Activated CD4-positive, alpha-beta T cell treated with anti-CD3 and anti-CD28 coated beads, Interleukin-2, amount 10 ng/mL, durations not matched to agents 7 days and 5 days (primary cell): ENCODE measurements around the gene MGP. TPM values are rescaled to one million over a fixed set of nuclear protein-coding genes. Genes with fewer than 3 reads are reported as not detected.

Source experiments
- CTCF ChIA-PET: fragments of 350-600 bp; sonication (Branson Sonifier 250); formaldehyde crosslinking; loops from one replicate; lab custom pipeline; 2021; ENCODE audit warnings: antibody characterized with exemption; lab: Charles Lee
- POLR2A ChIA-PET: fragments of 350-600 bp; sonication (Branson Sonifier 250); formaldehyde crosslinking; loops from one replicate; lab custom pipeline; 2021; ENCODE audit warnings: antibody characterized with exemption; lab: Charles Lee
- DNase-seq: peaks from one replicate; pipeline ENCODE4 v3.0.0-alpha.2; 2020
- H3K27ac Mint-ChIP-seq: one replicate; pipeline ENCODE4 v1.8.0; 2021; ENCODE audit warnings: mild to moderate bottlenecking, moderate library complexity, mixed read lengths
- H3K27me3 Mint-ChIP-seq: one replicate; pipeline ENCODE4 v1.8.0; 2021; ENCODE audit warnings: mixed read lengths
- H3K36me3 Mint-ChIP-seq: one replicate; pipeline ENCODE4 v1.8.0; 2021; ENCODE audit warnings: low read depth, mixed read lengths
- H3K4me1 Mint-ChIP-seq: one replicate; pipeline ENCODE4 v1.8.0; 2021; ENCODE audit warnings: mixed read lengths
- H3K4me3 Mint-ChIP-seq: one replicate; pipeline ENCODE4 v1.8.0; 2021; ENCODE audit warnings: mild to moderate bottlenecking, moderate library complexity, mixed read lengths
- H3K9me3 Mint-ChIP-seq: one replicate; pipeline ENCODE4 v1.8.0; 2021; ENCODE audit warnings: mixed read lengths
- total RNA-seq, 2 experiments: library from RNA; stranded (reverse); gene quantifications; one replicate each; pipeline ENCODE4 v1.2.3, GENCODE V29; 2021

MGP gene
- total RNA-seq, 2 experiments from 2014 or later, result 0.20 TPM; not detected in 1

GRCh38 chr12:14846042-14846587 is 39.5 kb downstream of the MGP start:
- no peaks in the 10 kb centered on the region for H3K36me3 Mint-ChIP-seq
- no peak overlapping the region for H3K27ac Mint-ChIP-seq
- DNase-seq, result no peak
- POLR2A ChIA-PET, result no interaction called here
- H3K4me3 Mint-ChIP-seq, result no peak overlapping the region
- no peaks in the 10 kb centered on the region for H3K9me3 Mint-ChIP-seq
- peaks cover 5% of the 10 kb centered on the region for H3K4me1 Mint-ChIP-seq
- CTCF ChIA-PET, result interaction anchor here (0.6 to 1.9 kb wide), 3 partner anchors 10 to 150 kb away, joined by 3 to 8 read pairs (median 4); no protein-coding TSS in a partner anchor
- peaks cover 3% of the 10 kb centered on the region for H3K27me3 Mint-ChIP-seq

DNA sequence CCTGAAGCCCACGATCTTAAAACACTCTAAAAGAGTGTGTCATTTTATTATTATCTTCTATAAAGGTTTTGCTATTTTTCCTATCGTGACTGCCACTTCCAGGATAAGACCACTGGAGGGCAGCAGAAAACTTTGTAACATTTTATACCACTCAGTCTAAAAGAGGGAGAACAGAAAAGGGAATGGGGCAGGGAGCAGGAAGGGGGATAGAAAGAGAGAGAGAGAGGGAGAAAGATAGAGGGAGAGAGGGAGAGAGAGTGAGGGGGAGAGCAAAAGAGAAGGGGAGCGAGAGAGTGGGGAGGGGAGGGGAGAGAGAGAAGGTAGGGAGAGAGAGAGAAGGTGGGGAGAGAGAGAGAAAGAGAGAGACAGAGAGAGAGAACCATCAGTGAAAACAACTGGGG is 40.3 kb downstream of the MGP start:
- peak; percentile 55 for DNase-seq
- ChIA-PET POLR2A (no interaction called here), CTCF (interaction anchor here (1.1 kb wide), 1 partner anchor 150 kb away, joined by 4 read pairs; no protein-coding TSS in a partner anchor)
- peaks cover 6% of the 10 kb centered on the region for H3K27me3 Mint-ChIP-seq
- no peaks in the 10 kb centered on the region for H3K9me3 Mint-ChIP-seq
- H3K36me3 Mint-ChIP-seq, result no peaks in the 10 kb centered on the region
- H3K4me1 Mint-ChIP-seq, result peaks cover 5% of the 10 kb centered on the region
- H3K27ac Mint-ChIP-seq, result no peak overlapping the region
- no peak overlapping the region for H3K4me3 Mint-ChIP-seq

GRCh38 chr12:14844401-14844800 is 41.3 kb downstream of the MGP start:
- Mint-ChIP-seq H3K4me1 (peaks cover 5% of the 10 kb centered on the region), H3K9me3 (no peaks in the 10 kb centered on the region), H3K4me3 (no peak overlapping the region), H3K27me3 (peaks cover 12% of the 10 kb centered on the region), H3K36me3 (no peaks in the 10 kb centered on the region), H3K27ac (no peak overlapping the region)
- ChIA-PET CTCF (interaction anchor here (0.6 kb wide), 1 partner anchor 14 kb away, joined by 3 read pairs; no protein-coding TSS in a partner anchor), POLR2A (no interaction called here)
- DNase-seq, result no peak

GRCh38 chr12:14843425-14843887 is 42.2 kb downstream of the MGP start, which contains the start of gene ART4:
TSS of gene ART4 (minus strand) at chr12:14843526. CDS start at chr12:14843113, 413 bp downstream.
- no peak within 1 kb of the TSS for H3K4me3 Mint-ChIP-seq
- no peaks in the 10 kb centered on the region for H3K9me3 Mint-ChIP-seq
- H3K36me3 Mint-ChIP-seq, result no peaks in the 10 kb centered on the region
- peaks cover 5% of the 10 kb centered on the region for H3K4me1 Mint-ChIP-seq
- POLR2A ChIA-PET, result no interaction called here
- no peak within 1 kb of the TSS for H3K27ac Mint-ChIP-seq
- CTCF ChIA-PET, result no interaction called here
- no peak for DNase-seq
- peaks cover 15% of the 10 kb centered on the region for H3K27me3 Mint-ChIP-seq

DNA sequence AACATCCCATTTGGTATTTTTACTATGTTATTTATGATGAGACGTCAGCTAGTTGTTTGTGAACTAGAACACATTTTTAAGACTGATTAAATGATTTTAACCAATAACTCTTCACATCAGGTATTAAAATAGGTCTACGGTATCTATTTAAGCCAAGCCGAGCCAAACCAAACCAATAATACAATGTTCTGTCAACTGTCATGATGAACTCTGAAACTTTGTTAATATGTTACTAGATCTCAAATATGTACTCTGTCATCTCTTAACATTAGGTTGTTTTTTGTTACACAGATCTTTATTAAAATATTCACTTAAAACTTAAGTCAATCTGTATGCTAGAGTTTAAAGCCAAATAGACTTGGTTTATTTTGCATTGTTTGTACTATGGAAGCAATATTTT is 43.3 kb downstream of the MGP start:
- Mint-ChIP-seq H3K4me3 (no peak overlapping the region), H3K36me3 (no peaks in the 10 kb centered on the region), H3K4me1 (peaks cover 5% of the 10 kb centered on the region), H3K9me3 (no peaks in the 10 kb centered on the region), H3K27me3 (peaks cover 16% of the 10 kb centered on the region), H3K27ac (no peak overlapping the region)
- ChIA-PET CTCF (no interaction called here), POLR2A (no interaction called here)
- DNase-seq, result no peak

GRCh38 chr12:14841761-14842160 is 43.9 kb downstream of the MGP start:
- ChIA-PET POLR2A (no interaction called here), CTCF (interaction anchor here (0.5 kb wide), 1 partner anchor 244 kb away, joined by 4 read pairs; no protein-coding TSS in a partner anchor)
- DNase-seq, result no peak
- H3K27ac Mint-ChIP-seq, result no peak overlapping the region
- H3K36me3 Mint-ChIP-seq, result no peaks in the 10 kb centered on the region
- H3K9me3 Mint-ChIP-seq, result no peaks in the 10 kb centered on the region
- H3K4me1 Mint-ChIP-seq, result peaks cover 5% of the 10 kb centered on the region
- H3K4me3 Mint-ChIP-seq, result no peak overlapping the region
- H3K27me3 Mint-ChIP-seq, result peaks cover 16% of the 10 kb centered on the region

GRCh38 chr12:14840616-14841015 is 45.0 kb downstream of the MGP start:
- peaks cover 16% of the 10 kb centered on the region for H3K27me3 Mint-ChIP-seq
- CTCF ChIA-PET, result interaction anchor here (0.7 kb wide), 1 partner anchor 155 kb away, joined by 4 read pairs; no protein-coding TSS in a partner anchor
- no peak overlapping the region for H3K4me3 Mint-ChIP-seq
- no peaks in the 10 kb centered on the region for H3K9me3 Mint-ChIP-seq
- H3K27ac Mint-ChIP-seq, result no peak overlapping the region
- H3K36me3 Mint-ChIP-seq, result no peaks in the 10 kb centered on the region
- POLR2A ChIA-PET, result interaction anchor here (0.6 kb wide), 1 partner anchor 155 kb away, joined by 3 read pairs; no protein-coding TSS in a partner anchor
- no peak for DNase-seq
- H3K4me1 Mint-ChIP-seq, result peaks cover 3% of the 10 kb centered on the region

DNA sequence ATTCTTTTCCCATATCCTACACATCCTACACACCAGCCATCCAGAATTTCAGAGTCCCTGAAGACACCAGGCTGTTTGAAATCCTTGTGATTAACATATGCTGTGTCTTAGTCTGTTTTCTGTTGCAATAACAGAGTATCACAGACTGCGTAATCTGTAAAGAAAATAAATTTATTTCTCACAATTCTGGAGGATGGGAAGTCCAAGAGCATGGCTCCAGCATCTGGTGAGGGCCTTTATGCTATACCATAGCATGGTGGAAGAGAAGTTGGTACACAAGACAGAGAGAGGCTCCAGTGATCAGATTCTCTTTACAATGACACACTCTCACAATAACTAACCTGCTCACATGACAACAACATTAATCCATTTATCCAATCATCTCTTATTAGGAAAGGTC is 46.4 kb downstream of the MGP start:
- Mint-ChIP-seq H3K9me3 (no peaks in the 10 kb centered on the region), H3K27ac (no peak overlapping the region), H3K27me3 (peaks cover 24% of the 10 kb centered on the region), H3K36me3 (no peaks in the 10 kb centered on the region), H3K4me1 (no peaks in the 10 kb centered on the region), H3K4me3 (no peak overlapping the region)
- DNase-seq, result no peak
- ChIA-PET POLR2A (no interaction called here), CTCF (no interaction called here)

- H3K4me3 Mint-ChIP-seq, result no peak overlapping the region
These were observed 49.1 kb downstream of the MGP start for GRCh38 chr12:14836336-14837210.

DNA sequence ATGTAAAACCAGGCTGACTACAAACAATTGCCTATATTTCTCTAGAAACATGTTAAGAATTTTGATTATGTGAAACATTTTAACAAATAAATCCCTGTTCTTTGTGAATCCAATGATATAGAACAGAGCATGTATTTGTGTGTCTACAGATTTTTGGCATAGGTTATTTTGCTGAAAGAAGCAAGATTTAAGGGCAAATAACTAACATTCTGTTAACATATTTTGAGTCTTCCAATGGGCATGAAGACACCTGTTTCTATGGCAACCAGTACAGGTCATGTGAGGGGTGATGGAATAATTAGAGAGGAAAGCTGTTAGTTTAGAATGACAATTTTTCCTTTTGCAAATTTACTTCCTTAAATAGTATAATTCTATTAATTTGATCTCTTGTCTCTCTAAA is 51.1 kb downstream of the MGP start:
- Mint-ChIP-seq H3K27me3 (peaks cover 30% of the 10 kb centered on the region), H3K27ac (no peak overlapping the region), H3K9me3 (no peaks in the 10 kb centered on the region), H3K36me3 (no peaks in the 10 kb centered on the region), H3K4me3 (no peak overlapping the region), H3K4me1 (no peaks in the 10 kb centered on the region)
- ChIA-PET CTCF (interaction anchor here (0.8 to 1.7 kb wide), 2 partner anchors 30 to 161 kb away, joined by 3 to 8 read pairs; no protein-coding TSS in a partner anchor), POLR2A (no interaction called here)
- DNase-seq, result no peak

More at GRCh38 chr12:14836336-14837210, 49.1 kb downstream of the MGP start:
- Mint-ChIP-seq H3K27me3 (peaks cover 35% of the 10 kb centered on the region), H3K4me1 (no peaks in the 10 kb centered on the region), H3K9me3 (no peaks in the 10 kb centered on the region), H3K27ac (no peak overlapping the region), H3K36me3 (no peaks in the 10 kb centered on the region)
- CTCF ChIA-PET, result interaction anchor here (1.4 kb wide), 2 partner anchors 14 to 159 kb away, joined by 3 to 5 read pairs; no protein-coding TSS in a partner anchor
- POLR2A ChIA-PET, result no interaction called here
- no peak for DNase-seq

- Mint-ChIP-seq H3K27me3 (peaks cover 27% of the 10 kb centered on the region), H3K9me3 (no peaks in the 10 kb centered on the region), H3K27ac (no peak overlapping the region), H3K4me3 (no peak overlapping the region), H3K4me1 (no peaks in the 10 kb centered on the region), H3K36me3 (no peaks in the 10 kb centered on the region)
- DNase-seq, result no peak
- CTCF ChIA-PET, result interaction anchor here (1.7 kb wide), 1 partner anchor 161 kb away, joined by 8 read pairs; no protein-coding TSS in a partner anchor
- POLR2A ChIA-PET, result no interaction called here
These were observed 51.7 kb downstream of the MGP start for GRCh38 chr12:14833952-14834351.

DNA sequence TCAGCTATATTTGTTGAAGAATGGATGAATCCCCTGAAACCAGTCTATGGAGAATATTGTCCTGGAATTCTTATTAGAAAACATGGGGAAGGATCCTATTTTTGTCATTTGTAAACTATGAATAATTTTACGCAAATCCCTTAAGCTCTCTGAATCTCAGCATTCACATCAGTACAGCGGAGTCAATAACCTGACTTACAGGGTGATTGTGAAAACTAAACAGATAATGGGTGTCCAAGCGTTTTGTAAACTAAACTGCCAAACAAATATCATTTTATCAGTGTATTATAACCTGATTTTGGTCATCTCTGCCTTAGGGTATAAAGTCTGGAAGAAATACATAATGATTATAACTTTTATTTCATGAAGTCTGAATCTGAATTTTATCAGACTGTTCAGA is 52.3 kb downstream of the MGP start:
- Mint-ChIP-seq H3K9me3 (no peaks in the 10 kb centered on the region), H3K36me3 (no peaks in the 10 kb centered on the region), H3K4me1 (no peaks in the 10 kb centered on the region), H3K27ac (no peak overlapping the region), H3K27me3 (peaks cover 24% of the 10 kb centered on the region), H3K4me3 (no peak overlapping the region)
- DNase-seq, result no peak
- POLR2A ChIA-PET, result no interaction called here
- CTCF ChIA-PET, result no interaction called here
